Astrocyte (in vitro differentiated cells and primary cell): Measurements from ENCODE around the gene SCTR.

ENCODE experiments used
- EZH2 ChIP-seq: IDR thresholded peaks from 2 replicates; pipeline ENCODE4 v1.6.1; 2012; ENCODE audit warnings: mild to moderate bottlenecking, low read length, inconsistent platforms; ENCODE audit not compliant: insufficient read depth
- TF ChIP-seq, protein P1 (sequence below): IDR thresholded peaks from 2 replicates; pipeline ENCODE4 v1.5.1; 2011; ENCODE audit warnings: low read depth, mild to moderate bottlenecking, inconsistent platforms, low read length, moderate library complexity; ENCODE audit not compliant: insufficient read depth

DNA sequence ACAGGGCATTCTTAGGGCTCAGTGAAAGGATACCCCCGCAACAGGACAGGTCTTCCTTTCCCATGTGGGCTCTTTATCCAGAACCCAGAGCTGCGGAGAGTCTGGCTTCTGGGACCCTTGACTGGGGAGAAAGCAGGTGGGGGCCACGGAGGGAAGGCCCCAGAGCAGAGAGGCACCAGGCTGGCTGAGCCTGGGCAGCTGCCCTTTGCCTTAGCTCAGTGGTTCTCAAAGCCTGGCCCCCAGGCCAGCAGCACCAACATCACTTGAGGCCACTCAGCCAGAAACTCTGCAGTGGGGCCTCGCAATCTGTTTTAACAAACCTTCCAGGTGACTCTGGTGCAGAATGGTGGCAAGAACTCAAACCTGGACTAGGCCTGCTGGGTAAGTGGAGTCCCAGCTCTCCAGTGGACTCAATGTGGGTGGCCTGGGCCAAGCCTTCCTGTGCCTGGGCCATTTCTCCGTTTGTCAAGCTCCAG, 94.2 kb downstream of the SCTR start:
- TF ChIP-seq, protein P1, sequence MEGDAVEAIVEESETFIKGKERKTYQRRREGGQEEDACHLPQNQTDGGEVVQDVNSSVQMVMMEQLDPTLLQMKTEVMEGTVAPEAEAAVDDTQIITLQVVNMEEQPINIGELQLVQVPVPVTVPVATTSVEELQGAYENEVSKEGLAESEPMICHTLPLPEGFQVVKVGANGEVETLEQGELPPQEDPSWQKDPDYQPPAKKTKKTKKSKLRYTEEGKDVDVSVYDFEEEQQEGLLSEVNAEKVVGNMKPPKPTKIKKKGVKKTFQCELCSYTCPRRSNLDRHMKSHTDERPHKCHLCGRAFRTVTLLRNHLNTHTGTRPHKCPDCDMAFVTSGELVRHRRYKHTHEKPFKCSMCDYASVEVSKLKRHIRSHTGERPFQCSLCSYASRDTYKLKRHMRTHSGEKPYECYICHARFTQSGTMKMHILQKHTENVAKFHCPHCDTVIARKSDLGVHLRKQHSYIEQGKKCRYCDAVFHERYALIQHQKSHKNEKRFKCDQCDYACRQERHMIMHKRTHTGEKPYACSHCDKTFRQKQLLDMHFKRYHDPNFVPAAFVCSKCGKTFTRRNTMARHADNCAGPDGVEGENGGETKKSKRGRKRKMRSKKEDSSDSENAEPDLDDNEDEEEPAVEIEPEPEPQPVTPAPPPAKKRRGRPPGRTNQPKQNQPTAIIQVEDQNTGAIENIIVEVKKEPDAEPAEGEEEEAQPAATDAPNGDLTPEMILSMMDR, result no peak
- no peak for TF ChIP-seq EZH2
